DOHH2 (cell line): ENCODE results near the gene SCLY.

Source experiments
- H3F3A ChIP-seq: fragments of 200-600 bp; sonication (generic), shearing (Covaris generic); 2 replicates; pipeline ENCODE4 v1.6.0; 2016; ENCODE audit warnings: antibody characterized with exemption, mild to moderate bottlenecking; ENCODE audit not compliant: control insufficient read depth, insufficient read depth
- H3K27ac ChIP-seq: fragments of 200-600 bp; sonication (generic); 2 replicates; pipeline ENCODE4 v1.5.1; 2014; ENCODE audit warnings: low read depth, mild to moderate bottlenecking, low read length, moderate library complexity
- H3K27me3 ChIP-seq: fragments of 200-600 bp; sonication (generic); 2 replicates; pipeline ENCODE4 v1.6.1; 2014; ENCODE audit warnings: mild to moderate bottlenecking, low read length, mixed read lengths; ENCODE audit not compliant: control insufficient read depth
- H3K36me3 ChIP-seq: fragments of 200-600 bp; sonication (generic); 2 replicates; pipeline ENCODE4 v1.6.1; 2014; ENCODE audit warnings: mild to moderate bottlenecking, low read length, moderate library complexity, mixed read lengths; ENCODE audit not compliant: control insufficient read depth
- H3K4me1 ChIP-seq: fragments of 200-600 bp; sonication (generic); 2 replicates; pipeline ENCODE4 v1.6.1; 2014; ENCODE audit warnings: mild to moderate bottlenecking, low read length, mixed read lengths; ENCODE audit not compliant: control insufficient read depth
- H3K4me2 ChIP-seq: fragments of 200-600 bp; sonication (generic); 2 replicates; pipeline ENCODE4 v1.6.0; 2014; ENCODE audit warnings: mild to moderate bottlenecking, low read length, moderate library complexity
- H3K4me3 ChIP-seq: fragments of 200-600 bp; sonication (generic); 2 replicates; pipeline ENCODE4 v1.5.1; 2014; ENCODE audit warnings: mild to moderate bottlenecking, low read length, mixed read lengths
- H3K79me2 ChIP-seq: fragments of 200-600 bp; sonication (generic); 2 replicates; pipeline ENCODE4 v1.6.1; 2014; ENCODE audit warnings: mild to moderate bottlenecking, low read length, mixed read lengths; ENCODE audit not compliant: control insufficient read depth
- H3K9me2 ChIP-seq: fragments of 200-600 bp; sonication (generic); replicated peaks from 2 replicates; pipeline ENCODE4 v1.6.1; 2014; ENCODE audit warnings: mild to moderate bottlenecking, low read length, mixed read lengths; ENCODE audit not compliant: control insufficient read depth
- H3K9me3 ChIP-seq: fragments of 200-600 bp; sonication (generic); 2 replicates; pipeline ENCODE4 v1.6.1; 2014; ENCODE audit warnings: antibody characterized with exemption, low read length, mixed read lengths; ENCODE audit not compliant: control insufficient read depth, insufficient read depth
- H4K20me1 ChIP-seq: fragments of 200-600 bp; sonication (generic); 2 replicates; pipeline ENCODE4 v1.6.0; 2014; ENCODE audit warnings: low read depth, mild to moderate bottlenecking, antibody characterized with exemption, low read length, moderate library complexity; ENCODE audit not compliant: control insufficient read depth, insufficient read depth
- EZH2phosphoT487 ChIP-seq: fragments of 200-600 bp; sonication (generic); IDR thresholded peaks from 2 replicates; pipeline ENCODE4 v1.6.1; 2017; ENCODE audit warnings: borderline replicate concordance, mild to moderate bottlenecking, antibody characterized with exemption, low read length, moderate library complexity, mixed read lengths
- TF ChIP-seq, protein P1 (sequence below): fragments of 200-600 bp; sonication (generic); IDR thresholded peaks from one replicate; pipeline ENCODE4 v1.5.1; 2014; ENCODE audit warnings: antibody characterized with exemption, mild to moderate bottlenecking, low read depth, low read length; ENCODE audit not compliant: poor library complexity, severe bottlenecking

Gene SCLY

DNA sequence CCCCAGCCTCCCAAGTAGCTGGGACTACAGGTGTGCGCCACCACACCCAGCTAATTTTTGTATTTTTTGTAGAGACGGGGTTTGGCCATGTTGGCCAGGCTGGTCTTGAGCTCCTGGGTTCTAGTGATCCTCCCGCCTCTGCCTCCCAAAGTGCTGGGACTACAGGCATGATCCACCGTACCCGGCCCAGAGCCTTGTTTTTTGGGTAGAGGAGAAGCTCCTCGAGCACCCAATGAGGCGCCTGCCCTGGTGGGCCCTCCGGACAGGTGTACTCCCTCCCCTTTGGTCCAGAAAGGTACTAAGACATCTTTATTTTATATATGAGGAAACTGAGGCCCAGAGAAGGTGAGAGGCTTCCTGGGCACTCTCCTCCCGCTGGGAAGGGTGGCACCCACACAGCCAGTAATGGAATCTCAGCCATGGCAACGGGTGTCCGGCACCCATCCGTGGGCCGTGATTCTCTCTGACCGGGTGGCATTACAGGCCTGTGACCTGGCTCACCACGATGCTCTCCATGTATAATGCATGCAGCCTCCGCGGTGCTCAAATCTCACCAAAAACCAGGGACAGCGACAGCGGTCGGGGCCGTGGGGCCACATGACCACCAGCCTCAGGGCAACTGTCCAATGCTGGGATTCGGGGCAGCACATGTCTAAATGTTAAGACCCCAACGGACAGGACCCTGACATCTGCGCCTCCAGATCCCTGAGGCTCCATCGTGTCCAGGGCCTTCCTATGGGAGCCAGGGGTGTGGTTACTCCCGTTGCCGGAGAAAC, 60.9 kb downstream of the SCLY start:
- H3K79me2 ChIP-seq, result no peaks in the 10 kb centered on the region
- TF ChIP-seq EZH2phosphoT487, result no peak
- TF ChIP-seq, protein P1, sequence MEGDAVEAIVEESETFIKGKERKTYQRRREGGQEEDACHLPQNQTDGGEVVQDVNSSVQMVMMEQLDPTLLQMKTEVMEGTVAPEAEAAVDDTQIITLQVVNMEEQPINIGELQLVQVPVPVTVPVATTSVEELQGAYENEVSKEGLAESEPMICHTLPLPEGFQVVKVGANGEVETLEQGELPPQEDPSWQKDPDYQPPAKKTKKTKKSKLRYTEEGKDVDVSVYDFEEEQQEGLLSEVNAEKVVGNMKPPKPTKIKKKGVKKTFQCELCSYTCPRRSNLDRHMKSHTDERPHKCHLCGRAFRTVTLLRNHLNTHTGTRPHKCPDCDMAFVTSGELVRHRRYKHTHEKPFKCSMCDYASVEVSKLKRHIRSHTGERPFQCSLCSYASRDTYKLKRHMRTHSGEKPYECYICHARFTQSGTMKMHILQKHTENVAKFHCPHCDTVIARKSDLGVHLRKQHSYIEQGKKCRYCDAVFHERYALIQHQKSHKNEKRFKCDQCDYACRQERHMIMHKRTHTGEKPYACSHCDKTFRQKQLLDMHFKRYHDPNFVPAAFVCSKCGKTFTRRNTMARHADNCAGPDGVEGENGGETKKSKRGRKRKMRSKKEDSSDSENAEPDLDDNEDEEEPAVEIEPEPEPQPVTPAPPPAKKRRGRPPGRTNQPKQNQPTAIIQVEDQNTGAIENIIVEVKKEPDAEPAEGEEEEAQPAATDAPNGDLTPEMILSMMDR, result no peak
- peaks cover 22% of the 10 kb centered on the region for H3K27me3 ChIP-seq

DNA sequence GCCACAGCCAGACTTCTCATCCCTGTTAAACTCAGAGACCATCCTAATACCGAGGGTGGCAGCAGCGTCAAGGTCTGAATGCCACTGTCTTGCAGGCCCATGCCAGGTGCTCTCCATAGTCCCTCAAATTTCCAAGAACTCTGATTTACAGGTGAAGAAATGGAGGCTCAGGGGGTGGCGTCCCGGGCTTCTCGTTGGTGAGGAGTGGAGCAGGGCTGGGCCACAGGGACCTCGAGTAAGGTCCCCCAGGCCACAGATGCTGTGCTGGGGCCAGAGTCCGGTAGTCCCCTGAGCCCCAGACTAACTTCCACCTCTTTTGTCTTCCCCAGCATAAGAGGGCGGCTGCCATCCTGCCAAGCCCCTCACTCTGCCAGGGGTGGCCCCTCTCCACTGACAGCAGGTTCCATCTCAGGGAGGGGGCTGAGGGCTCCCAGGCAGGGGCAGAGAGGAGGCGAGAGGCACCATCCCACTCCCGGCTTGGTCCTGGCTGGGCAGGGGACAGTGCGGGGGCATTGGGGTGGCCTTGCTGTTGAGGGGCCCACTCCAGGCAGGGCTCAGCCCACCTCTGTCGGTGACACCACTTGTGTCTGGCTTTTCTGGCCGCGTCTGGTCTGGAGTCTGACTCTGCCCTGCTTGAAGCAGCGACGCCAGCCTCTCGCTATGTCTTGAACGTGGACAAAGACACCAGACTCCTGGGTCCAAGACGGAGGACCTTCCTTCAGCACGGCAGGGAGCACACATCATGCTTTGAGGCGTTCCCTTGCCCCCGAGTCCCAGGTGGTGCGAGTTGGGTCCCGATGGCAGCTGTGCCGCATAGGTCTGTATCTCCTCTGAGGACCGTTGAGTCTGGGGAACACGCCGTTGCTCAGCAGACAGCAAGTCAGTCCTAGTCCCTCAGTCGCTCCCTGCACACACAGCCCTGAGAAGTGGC, 61.8 kb downstream of the SCLY start:
- Histone ChIP-seq H3K4me3 (no peak overlapping the region), H3K9me3 (peaks cover 7% of the 10 kb centered on the region; the same call in 1 of the 2 replicates), H4K20me1 (no peaks in the 10 kb centered on the region), H3K27ac (no peak overlapping the region), H3F3A (no peaks in the 10 kb centered on the region), H3K4me1 (peaks cover 4% of the 10 kb centered on the region; the same call in 1 of the 2 replicates), H3K79me2 (no peaks in the 10 kb centered on the region), H3K4me2 (no peak overlapping the region), H3K36me3 (no peaks in the 10 kb centered on the region), H3K27me3 (peaks cover 22% of the 10 kb centered on the region), H3K9me2 (no peaks in the 10 kb centered on the region)
- TF ChIP-seq, protein P1, result no peak
- no peak for TF ChIP-seq EZH2phosphoT487

More for the DNA sequence above, 60.9 kb downstream of the SCLY start:
- Histone ChIP-seq H3K9me3 (peaks cover 6% of the 10 kb centered on the region; the same call in 1 of the 2 replicates), H3K4me3 (no peak overlapping the region), H3K4me1 (peaks cover 4% of the 10 kb centered on the region; the same call in 1 of the 2 replicates), H3K36me3 (no peaks in the 10 kb centered on the region), H3F3A (no peaks in the 10 kb centered on the region), H3K4me2 (no peak overlapping the region), H3K27ac (no peak overlapping the region), H3K9me2 (no peaks in the 10 kb centered on the region), H4K20me1 (no peaks in the 10 kb centered on the region)

- Histone ChIP-seq H3K27ac (no peak overlapping the region), H4K20me1 (no peaks in the 10 kb centered on the region), H3K27me3 (peaks cover 17% of the 10 kb centered on the region), H3K4me1 (peaks cover 4% of the 10 kb centered on the region; the same call in 1 of the 2 replicates), H3K79me2 (no peaks in the 10 kb centered on the region), H3K9me3 (peaks cover 7% of the 10 kb centered on the region; the same call in 1 of the 2 replicates), H3K4me2 (no peak overlapping the region), H3K9me2 (no peaks in the 10 kb centered on the region), H3K36me3 (no peaks in the 10 kb centered on the region), H3K4me3 (no peak overlapping the region), H3F3A (no peaks in the 10 kb centered on the region)
- TF ChIP-seq EZH2phosphoT487, result no peak
- TF ChIP-seq, protein P1, result no peak
These were observed 62.6 kb downstream of the SCLY start for GRCh38 chr2:238123218-238123971.
